Measurements from ENCODE around the gene PAF1.

DNA sequence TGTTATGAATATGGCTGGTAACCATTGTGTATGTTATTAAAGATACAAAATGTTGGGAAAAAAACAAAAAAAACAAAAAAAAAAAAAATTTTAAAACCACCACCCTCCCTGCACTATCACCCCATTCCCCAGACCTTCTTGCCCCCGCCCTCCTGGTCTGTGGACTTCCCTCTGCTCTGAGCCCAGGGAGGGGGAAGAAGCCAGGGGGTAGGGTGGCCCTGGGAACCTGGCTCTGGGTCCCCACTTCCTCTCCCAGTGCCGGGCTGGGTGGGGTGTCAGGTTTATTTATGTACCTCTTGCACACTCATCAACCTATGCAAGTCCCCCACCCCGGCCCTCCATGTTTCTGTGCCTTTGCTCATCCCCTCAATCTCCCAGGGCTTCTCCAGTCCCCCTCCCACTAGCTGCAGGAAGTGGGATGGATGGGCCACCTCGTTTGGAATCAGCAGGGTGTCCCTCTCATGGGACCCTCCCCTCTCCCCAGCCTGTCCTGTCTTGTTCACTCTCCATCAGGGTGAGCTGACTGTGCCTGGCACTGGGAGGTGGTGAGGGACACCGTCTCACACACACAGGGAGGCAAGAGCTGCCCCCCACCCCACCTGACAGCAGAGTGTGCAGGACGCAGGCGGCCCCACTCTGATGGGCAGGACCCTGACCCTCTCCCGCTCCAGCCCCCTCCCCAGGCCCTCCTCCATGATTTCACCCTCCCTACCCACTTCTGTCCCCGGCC lies 5.9 kb downstream of the PAF1 start:
- TF ChIP-seq, protein P1, sequence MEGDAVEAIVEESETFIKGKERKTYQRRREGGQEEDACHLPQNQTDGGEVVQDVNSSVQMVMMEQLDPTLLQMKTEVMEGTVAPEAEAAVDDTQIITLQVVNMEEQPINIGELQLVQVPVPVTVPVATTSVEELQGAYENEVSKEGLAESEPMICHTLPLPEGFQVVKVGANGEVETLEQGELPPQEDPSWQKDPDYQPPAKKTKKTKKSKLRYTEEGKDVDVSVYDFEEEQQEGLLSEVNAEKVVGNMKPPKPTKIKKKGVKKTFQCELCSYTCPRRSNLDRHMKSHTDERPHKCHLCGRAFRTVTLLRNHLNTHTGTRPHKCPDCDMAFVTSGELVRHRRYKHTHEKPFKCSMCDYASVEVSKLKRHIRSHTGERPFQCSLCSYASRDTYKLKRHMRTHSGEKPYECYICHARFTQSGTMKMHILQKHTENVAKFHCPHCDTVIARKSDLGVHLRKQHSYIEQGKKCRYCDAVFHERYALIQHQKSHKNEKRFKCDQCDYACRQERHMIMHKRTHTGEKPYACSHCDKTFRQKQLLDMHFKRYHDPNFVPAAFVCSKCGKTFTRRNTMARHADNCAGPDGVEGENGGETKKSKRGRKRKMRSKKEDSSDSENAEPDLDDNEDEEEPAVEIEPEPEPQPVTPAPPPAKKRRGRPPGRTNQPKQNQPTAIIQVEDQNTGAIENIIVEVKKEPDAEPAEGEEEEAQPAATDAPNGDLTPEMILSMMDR (IDR thresholded peaks at IDR 0.05; ENCODE audit: low read depth, low read length, missing input control): no peak
- TF ChIP-seq RAD21 (IDR thresholded peaks at IDR 0.05): no peak

Data from liver (tissue), 3 donors.